ENCODE measurements around the gene LHCGR.

The LHCGR gene

GRCh38 chr2:48781366-48781765 lies 25.8 kb upstream of the LHCGR start (continued):
- TF ChIP-seq, protein P1, sequence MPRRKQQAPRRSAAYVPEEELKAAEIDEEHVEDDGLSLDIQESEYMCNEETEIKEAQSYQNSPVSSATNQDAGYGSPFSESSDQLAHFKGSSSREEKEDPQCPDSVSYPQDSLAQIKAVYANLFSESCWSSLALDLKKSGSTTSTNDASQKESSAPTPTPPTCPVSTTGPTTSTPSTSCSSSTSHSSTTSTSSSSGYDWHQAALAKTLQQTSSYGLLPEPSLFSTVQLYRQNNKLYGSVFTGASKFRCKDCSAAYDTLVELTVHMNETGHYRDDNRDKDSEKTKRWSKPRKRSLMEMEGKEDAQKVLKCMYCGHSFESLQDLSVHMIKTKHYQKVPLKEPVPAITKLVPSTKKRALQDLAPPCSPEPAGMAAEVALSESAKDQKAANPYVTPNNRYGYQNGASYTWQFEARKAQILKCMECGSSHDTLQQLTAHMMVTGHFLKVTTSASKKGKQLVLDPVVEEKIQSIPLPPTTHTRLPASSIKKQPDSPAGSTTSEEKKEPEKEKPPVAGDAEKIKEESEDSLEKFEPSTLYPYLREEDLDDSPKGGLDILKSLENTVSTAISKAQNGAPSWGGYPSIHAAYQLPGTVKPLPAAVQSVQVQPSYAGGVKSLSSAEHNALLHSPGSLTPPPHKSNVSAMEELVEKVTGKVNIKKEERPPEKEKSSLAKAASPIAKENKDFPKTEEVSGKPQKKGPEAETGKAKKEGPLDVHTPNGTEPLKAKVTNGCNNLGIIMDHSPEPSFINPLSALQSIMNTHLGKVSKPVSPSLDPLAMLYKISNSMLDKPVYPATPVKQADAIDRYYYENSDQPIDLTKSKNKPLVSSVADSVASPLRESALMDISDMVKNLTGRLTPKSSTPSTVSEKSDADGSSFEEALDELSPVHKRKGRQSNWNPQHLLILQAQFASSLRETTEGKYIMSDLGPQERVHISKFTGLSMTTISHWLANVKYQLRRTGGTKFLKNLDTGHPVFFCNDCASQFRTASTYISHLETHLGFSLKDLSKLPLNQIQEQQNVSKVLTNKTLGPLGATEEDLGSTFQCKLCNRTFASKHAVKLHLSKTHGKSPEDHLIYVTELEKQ (tag by site-specific recombination; IDR thresholded peaks at IDR 0.05; ENCODE audit: borderline replicate concordance) = no peak
- TF ChIP-seq, protein P2, sequence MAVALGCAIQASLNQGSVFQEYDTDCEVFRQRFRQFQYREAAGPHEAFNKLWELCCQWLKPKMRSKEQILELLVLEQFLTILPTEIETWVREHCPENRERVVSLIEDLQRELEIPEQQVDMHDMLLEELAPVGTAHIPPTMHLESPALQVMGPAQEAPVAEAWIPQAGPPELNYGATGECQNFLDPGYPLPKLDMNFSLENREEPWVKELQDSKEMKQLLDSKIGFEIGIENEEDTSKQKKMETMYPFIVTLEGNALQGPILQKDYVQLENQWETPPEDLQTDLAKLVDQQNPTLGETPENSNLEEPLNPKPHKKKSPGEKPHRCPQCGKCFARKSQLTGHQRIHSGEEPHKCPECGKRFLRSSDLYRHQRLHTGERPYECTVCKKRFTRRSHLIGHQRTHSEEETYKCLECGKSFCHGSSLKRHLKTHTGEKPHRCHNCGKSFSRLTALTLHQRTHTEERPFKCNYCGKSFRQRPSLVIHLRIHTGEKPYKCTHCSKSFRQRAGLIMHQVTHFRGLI (tag by site-specific recombination; IDR thresholded peaks at IDR 0.05) = no peak
- TF ChIP-seq ZNF645 (tag by site-specific recombination; IDR thresholded peaks at IDR 0.05) = no peak
- TF ChIP-seq, protein P3, sequence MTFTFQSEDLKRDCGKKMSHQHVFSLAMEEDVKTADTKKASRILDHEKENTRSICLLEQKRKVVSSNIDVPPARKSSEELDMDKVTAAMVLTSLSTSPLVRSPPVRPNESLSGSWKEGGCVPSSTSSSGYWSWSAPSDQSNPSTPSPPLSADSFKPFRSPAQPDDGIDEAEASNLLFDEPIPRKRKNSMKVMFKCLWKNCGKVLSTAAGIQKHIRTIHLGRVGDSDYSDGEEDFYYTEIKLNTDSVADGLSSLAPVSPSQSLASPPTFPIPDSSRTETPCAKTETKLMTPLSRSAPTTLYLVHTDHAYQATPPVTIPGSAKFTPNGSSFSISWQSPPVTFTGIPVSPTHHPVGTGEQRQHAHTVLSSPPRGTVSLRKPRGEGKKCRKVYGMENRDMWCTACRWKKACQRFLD (tag by site-specific recombination; IDR thresholded peaks at IDR 0.05) = no peak
- no peak for TF ChIP-seq ZFP69B (tag by site-specific recombination; IDR thresholded peaks at IDR 0.05)
- no peak for TF ChIP-seq ZBTB11 (tag by site-specific recombination; conservative IDR thresholded peaks at IDR 0.05; ENCODE audit: low read depth)
- no peak for TF ChIP-seq ZNF558 (tag by site-specific recombination; IDR thresholded peaks at IDR 0.05)
- TF ChIP-seq, protein P4, sequence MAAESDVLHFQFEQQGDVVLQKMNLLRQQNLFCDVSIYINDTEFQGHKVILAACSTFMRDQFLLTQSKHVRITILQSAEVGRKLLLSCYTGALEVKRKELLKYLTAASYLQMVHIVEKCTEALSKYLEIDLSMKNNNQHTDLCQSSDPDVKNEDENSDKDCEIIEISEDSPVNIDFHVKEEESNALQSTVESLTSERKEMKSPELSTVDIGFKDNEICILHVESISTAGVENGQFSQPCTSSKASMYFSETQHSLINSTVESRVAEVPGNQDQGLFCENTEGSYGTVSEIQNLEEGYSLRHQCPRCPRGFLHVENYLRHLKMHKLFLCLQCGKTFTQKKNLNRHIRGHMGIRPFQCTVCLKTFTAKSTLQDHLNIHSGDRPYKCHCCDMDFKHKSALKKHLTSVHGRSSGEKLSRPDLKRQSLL (tag by site-specific recombination; IDR thresholded peaks at IDR 0.05) = no peak
- no peak for TF ChIP-seq ZNF76 (tag by site-specific recombination; IDR thresholded peaks at IDR 0.05; ENCODE audit: borderline replicate concordance, low read depth)
- TF ChIP-seq, protein P5, sequence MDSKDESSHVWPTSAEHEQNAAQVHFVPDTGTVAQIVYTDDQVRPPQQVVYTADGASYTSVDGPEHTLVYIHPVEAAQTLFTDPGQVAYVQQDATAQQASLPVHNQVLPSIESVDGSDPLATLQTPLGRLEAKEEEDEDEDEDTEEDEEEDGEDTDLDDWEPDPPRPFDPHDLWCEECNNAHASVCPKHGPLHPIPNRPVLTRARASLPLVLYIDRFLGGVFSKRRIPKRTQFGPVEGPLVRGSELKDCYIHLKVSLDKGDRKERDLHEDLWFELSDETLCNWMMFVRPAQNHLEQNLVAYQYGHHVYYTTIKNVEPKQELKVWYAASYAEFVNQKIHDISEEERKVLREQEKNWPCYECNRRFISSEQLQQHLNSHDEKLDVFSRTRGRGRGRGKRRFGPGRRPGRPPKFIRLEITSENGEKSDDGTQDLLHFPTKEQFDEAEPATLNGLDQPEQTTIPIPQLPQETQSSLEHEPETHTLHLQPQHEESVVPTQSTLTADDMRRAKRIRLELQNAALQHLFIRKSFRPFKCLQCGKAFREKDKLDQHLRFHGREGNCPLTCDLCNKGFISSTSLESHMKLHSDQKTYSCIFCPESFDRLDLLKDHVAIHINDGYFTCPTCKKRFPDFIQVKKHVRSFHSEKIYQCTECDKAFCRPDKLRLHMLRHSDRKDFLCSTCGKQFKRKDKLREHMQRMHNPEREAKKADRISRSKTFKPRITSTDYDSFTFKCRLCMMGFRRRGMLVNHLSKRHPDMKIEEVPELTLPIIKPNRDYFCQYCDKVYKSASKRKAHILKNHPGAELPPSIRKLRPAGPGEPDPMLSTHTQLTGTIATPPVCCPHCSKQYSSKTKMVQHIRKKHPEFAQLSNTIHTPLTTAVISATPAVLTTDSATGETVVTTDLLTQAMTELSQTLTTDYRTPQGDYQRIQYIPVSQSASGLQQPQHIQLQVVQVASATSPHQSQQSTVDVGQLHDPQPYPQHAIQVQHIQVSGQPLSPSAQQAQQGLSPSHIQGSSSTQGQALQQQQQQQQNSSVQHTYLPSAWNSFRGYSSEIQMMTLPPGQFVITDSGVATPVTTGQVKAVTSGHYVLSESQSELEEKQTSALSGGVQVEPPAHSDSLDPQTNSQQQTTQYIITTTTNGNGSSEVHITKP (tag by site-specific recombination; IDR thresholded peaks at IDR 0.05) = no peak
- TF ChIP-seq ZFP3 (tag by site-specific recombination; IDR thresholded peaks at IDR 0.05; ENCODE audit: low read depth) = no peak

Measured in HEK293 (cell line).